Cardiac fibroblast (primary cell): Measurements from ENCODE around the gene SLC25A12.

Experiments
- DNase-seq, 2 donors: peaks; one replicate each; pipeline versions ENCODE4 v3.0.0 to v3.0.0-alpha.2; 2010; ENCODE audit warnings: low read depth in 2 of 2
- H3K4me3 ChIP-seq, 2 donors: replicated peaks in 1 of 2; 1 replicate in 1 of 2; 2 replicates in 1 of 2; pipeline ENCODE4 v1.5.1; 2011; ENCODE audit warnings: low read depth in 2 of 2, low read length in 2 of 2, mild to moderate bottlenecking in 2 of 2, moderate library complexity in 1 of 2
- CTCF ChIP-seq: IDR thresholded peaks from one replicate; pipeline ENCODE4 v1.5.1; 2011; ENCODE audit warnings: low read depth, mild to moderate bottlenecking, low read length, inconsistent platforms

Gene SLC25A12

GRCh38 chr2:171874963-171875362 lies 19.1 kb downstream of the SLC25A12 start:
- DNase-seq = no peak
- no peak overlapping the region for H3K4me3 ChIP-seq
- no peak for TF ChIP-seq CTCF

GRCh38 chr2:171874517-171874916 lies 19.5 kb downstream of the SLC25A12 start:
- DNase-seq = no peak
- no peak overlapping the region for H3K4me3 ChIP-seq
- no peak for TF ChIP-seq CTCF

GRCh38 chr2:171864357-171864985 lies 29.6 kb downstream of the SLC25A12 start:
- no peak overlapping the region for H3K4me3 ChIP-seq
- no peak for TF ChIP-seq CTCF
- DNase-seq = no peak

GRCh38 chr2:171862501-171862900 lies 31.5 kb downstream of the SLC25A12 start:
- no peak overlapping the region for H3K4me3 ChIP-seq
- no peak for DNase-seq
- no peak for TF ChIP-seq CTCF

GRCh38 chr2:171858397-171858958 lies 35.6 kb downstream of the SLC25A12 start:
- TF ChIP-seq CTCF = no peak
- peak; percentile 70 to 86 for DNase-seq
- H3K4me3 ChIP-seq = no peak overlapping the region

- DNase-seq = peak; percentile 56 to 64
- no peak overlapping the region for H3K4me3 ChIP-seq
- no peak for TF ChIP-seq CTCF
Measured at GRCh38 chr2:171855401-171855800, 38.6 kb downstream of the SLC25A12 start.

- no peak for TF ChIP-seq CTCF
- no peak overlapping the region for H3K4me3 ChIP-seq
- no peak for DNase-seq
Measured at GRCh38 chr2:171852366-171852888, 41.6 kb downstream of the SLC25A12 start.
